A549 (cell line): ENCODE measurements around the gene CAMKMT.

ENCODE experiments used
- MAZ ChIP-seq: fragments of 150-350 bp; IDR thresholded peaks from 2 replicates; pipeline ENCODE4 v1.6.1; 2014; ENCODE audit warnings: antibody characterized with exemption, low read depth, low read length, borderline replicate concordance
- TF ChIP-seq, protein P1 (sequence below): fragments of >200 bp; sonication (Bioruptor Twin); formaldehyde crosslinking; IDR thresholded peaks from 3 replicates; pipeline ENCODE4 v1.6.1; 2016

DNA sequence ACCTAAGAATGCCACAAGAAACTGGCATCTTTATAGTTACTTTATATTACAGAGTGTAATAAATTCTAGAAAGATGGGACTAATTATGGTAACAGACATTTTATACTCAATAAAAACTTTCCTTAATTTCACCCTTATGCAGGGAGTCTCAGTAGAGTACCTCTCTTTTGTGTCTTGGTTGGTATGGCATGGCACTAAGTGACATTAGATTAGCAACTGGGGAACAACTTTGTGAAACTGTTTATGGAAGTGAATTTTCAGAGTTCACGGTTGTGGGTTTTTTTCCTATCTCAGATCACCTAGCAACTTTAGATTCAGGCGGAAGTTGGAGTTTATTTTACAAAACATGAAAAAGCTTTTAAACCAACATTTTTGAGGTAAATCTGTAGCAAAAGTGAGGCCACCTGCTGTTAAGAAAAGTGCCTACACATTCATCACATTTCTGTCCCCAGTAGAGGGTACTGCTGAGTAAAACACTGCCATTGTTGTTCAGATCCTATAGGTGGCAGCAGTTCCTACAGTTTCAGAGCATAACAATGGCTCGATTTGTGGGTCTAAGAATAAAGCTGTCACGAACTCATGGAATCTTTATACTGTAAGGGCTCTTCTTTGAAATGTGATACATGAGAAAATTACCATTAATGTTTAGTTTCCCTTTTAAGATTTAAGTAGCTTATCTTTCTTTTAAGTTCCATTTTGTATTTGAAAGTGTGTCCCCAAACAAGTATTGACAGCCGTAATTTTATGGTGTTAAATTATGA is 117.6 kb downstream of the CAMKMT start:
- no peak for TF ChIP-seq MAZ
- TF ChIP-seq, protein P1, sequence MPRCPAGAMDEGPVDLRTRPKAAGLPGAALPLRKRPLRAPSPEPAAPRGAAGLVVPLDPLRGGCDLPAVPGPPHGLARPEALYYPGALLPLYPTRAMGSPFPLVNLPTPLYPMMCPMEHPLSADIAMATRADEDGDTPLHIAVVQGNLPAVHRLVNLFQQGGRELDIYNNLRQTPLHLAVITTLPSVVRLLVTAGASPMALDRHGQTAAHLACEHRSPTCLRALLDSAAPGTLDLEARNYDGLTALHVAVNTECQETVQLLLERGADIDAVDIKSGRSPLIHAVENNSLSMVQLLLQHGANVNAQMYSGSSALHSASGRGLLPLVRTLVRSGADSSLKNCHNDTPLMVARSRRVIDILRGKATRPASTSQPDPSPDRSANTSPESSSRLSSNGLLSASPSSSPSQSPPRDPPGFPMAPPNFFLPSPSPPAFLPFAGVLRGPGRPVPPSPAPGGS = no peak
